Suppressor macrophage (primary cell): Measurements from ENCODE around the gene SAMD11.

Source experiments
- DNase-seq, 4 experiments: peaks; one replicate each; pipeline ENCODE4 v3.0.0-alpha.2; 2020 to 2022

The SAMD11 gene

DNA sequence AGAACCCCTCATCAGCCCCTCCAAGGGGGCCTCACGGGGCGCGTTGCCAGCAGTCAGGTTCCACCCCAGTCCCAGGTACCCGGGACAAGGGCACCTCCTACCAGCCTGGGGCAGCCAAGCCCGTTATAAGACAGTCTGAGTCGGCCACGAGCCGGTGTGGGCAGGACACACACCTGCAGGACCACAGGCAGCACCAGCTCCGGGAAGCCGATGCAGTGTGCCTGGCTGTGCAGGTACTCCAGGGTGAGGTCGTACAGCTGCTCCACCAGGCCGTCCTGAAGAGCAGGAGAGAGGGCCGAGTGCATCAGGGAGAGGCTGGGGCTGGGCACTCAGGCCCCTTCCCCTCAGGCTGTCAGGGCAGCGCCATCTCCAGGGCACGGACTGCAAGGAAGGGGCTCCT, 24.2 kb downstream of the SAMD11 start:
- no peak for DNase-seq

DNA sequence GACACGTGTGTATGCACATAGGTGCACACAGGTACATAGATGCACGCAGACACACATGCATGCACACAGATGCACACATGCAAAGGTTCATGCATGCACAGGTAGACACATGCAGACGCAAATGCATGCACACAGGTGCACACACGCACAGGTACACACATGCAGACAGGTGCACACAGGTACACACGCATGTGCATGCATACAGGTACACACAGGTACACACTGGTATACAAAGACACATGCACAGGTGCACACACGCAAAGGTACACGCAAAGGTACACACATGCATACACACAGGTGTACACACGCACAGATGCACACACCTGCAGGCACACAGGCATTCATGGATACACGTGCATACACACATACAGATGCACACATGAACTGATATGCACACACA, 26.5 kb downstream of the SAMD11 start:
- DNase-seq = no peak

DNA sequence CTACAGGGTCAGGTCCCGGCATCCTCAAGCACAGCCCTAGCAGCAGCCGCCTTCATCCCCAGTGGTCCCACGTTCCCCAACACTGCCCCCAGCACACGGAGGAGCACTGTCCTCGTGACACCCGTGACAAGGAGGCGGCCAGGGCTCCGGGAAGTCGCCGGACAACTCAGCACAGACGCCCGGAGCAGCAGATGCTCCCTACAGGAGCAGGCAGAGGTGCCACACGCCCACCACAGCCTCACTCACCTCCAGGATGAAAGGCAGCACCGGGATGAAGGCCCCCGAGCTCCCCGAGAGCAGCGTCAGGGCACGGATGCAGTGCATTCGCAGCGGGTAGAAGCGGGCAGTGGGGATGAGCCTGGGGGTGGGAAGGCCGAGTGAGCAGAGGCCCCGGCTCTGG, 27.2 kb downstream of the SAMD11 start:
- DNase-seq = no peak

DNA sequence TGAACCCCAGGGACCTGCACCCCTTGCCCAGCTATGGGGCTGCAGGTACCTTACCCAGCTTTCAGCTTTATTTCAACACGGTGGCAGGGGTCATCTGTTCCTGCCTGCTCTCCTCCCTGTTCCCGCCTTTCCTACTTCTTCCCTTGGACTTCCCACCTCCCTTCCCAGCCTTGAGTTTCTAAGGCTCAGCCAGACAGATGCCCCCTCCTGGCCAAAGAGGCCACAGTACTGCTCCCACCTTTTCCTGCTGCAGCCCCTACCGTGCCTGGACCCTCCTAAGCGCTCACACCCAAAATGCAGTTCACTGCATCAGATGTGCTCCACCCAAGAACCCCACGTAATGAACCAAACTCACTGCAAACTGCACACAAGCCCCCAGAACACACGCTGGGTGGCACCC, 27.6 kb downstream of the SAMD11 start:
- DNase-seq = no peak

DNA sequence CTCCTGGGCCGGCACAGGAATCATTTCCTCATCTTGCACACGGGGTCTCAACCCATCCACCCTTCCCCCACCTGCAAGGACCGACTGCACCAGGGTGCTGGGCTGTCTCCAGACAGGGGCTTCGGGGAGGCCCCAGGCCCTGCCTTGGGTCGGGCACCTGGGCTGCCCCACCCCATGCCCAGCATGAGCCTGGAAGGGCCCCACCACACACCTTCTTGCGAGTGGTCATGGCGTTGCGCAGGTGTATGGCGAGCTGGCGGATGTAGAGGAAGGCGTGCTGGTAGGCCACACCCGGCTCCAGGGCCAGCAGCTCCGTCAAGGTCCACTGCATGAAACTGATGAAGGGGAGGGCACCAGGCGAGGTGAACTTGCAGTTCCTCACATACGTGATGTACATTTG, 28.5 kb downstream of the SAMD11 start:
- no peak for DNase-seq

DNA sequence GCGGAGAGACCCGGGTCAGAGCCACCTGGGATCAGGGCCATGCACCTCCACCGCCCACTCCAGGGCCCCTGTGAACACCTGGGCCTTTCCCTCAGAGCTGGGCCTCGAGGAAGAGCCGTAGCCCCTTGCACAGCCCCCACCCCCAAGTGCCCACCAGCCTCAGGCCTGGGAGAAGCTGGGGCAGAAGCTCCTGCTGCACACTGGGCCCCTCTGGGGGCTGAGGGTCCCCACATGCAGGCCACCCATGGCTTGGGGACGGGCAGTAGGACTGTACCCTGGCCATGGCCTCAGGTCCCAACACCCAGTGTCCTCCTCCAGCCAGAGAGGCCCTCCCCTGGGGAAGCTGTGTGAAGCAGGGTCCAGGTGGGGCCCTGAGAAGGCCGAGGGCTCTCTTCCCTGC, 28.9 kb downstream of the SAMD11 start:
- DNase-seq = no peak

DNA sequence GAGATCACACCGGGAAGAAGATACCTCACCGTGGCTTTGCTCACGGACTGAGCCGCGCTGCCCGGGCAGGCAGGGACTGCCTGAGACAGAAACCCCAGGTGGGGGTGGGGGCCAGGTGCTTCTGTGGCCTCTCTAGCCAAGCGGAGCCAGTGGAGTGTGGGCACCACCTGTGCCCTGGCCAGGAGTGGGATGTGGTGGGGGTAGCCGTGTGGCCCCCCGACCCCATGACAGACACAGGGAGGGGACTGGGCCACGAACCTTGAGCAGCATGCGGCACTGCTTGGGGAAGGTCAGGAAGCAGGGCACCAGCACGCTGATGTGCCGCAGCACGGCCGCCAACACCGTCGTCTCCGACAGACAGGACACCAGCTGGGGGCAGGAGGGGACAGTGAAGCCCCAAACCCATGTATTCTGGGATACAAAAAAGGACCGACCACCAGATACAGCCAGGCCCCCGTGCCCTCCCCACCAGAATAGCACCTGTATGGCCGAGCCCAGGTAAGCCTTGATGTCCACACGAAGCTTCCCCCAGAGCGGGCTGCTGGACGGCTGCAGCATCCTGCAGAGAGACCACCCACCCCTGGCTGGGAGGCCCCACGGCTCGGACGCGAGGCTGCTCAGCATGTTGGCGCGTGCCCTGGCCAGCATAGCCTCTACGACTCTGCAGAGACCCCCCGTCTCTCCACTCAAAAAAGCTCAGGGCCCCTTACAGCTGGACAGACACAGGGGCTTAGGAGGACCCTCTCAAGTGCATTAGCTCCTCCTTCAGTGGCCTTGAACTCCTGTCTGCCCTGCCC, 30.0 kb downstream of the SAMD11 start:
- DNase-seq = no peak

DNA sequence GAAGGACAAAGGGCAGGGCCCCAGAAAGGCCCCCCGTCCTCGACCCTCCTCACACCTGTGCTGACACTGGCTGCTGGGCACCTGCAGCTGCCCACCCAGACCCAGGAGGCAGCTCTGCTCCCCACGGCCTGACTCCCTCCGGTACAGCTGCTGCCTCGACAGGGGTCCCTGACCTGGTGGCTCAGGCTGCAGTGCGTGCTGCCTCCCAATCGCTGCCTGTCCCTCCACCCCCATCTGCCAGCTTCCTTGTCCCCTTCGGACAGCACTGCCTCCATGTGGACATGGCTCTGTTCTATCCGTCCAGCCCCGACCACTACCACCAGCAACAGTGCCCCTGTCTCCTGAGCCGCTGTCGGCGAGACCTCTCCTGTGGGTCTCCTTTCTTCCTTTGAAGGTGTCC, 31.2 kb downstream of the SAMD11 start:
- no peak for DNase-seq

DNA sequence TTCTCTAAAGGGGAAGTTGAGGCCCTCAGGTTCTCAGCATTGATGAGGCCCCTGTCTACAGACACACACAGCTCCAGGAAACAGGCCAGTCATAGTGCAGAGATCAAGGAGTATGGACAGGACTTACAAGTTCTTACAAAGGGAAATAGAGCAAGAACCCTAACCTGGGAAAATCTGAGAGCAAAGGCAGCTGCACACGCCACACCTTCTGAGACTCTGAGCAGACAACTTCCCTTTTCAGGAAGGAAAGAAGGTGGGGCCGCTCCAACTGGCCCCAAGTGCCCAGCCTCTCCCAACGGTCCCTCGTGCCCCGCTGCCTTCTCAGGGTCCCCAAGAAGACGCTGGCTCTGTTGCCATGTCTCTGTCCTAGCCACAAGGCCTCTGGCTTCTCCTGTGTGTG, 31.8 kb downstream of the SAMD11 start:
- peak in 1 of 4 experiments; percentile 50 for DNase-seq

DNA sequence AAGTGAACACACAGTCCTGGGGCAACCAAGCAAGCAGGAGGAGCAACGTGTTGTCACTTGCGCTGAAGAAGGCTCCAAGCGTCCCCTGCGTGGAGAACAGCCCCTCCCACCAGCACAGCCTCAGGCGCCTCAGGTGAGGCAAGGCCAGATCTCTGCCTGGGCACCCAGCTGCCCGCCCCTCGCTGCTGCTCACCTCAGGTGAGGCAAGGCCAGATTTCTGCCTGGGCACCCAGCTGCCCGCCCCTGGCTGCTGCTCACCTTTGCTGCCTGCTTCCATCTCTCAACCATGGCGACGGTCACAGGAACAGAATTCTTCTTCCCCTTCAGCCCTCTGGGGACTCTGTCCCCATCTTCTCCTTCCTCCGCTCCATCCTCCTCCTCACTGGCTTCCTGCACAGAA, 32.9 kb downstream of the SAMD11 start:
- DNase-seq = no peak

DNA sequence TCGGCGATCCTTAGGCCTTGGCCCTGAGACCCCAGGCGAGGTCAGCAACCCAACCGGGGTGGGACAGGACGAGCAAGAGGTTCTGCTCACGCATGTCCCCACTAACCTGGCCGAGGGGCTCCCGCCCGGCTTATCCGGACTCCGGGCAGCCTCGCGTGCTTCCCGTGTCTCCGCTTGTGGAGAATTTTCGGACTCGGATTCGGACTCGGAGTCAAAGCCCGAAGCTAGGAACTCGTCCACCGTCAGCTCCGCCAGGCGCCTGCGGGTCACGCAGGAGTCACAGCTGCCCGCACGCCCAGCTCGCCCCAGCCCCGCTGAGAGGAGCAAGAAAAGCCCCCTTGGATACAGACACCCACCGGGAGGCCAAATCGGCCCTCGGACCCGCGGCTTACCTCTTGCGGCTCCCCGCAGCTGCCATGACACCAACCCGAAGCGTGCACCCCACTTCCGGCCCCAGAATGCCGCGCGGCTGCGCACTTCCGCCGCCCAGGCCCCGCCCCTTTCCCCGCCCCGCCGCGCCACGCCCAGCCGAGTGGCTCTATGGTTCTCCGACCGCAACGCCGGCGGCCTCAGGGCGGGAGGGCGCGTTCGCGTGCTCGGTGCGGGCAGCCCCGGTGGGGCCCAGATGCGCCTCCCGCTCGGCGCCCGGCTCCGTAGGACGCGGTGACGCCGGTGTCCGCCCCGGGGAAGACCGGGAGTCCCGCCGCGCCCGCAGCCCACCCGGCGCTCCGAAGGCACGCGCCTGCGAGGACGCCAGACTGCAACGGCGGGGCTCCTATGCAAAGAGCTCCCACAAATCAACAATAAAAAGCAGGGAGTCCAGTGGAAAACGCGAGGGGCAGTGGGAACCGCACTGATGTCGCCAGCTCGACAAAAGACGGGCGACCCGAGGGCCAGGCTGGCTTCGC, 35.4 kb downstream of the SAMD11 start, which contains the start of gene NOC2L:
Gene NOC2L, minus strand, starts transcription at position 434 of the 908 bp plus-strand sequence. Its CDS starts 16 bp downstream, at position 418.
- peak; percentile 90 to 97 (median 96) for DNase-seq

DNA sequence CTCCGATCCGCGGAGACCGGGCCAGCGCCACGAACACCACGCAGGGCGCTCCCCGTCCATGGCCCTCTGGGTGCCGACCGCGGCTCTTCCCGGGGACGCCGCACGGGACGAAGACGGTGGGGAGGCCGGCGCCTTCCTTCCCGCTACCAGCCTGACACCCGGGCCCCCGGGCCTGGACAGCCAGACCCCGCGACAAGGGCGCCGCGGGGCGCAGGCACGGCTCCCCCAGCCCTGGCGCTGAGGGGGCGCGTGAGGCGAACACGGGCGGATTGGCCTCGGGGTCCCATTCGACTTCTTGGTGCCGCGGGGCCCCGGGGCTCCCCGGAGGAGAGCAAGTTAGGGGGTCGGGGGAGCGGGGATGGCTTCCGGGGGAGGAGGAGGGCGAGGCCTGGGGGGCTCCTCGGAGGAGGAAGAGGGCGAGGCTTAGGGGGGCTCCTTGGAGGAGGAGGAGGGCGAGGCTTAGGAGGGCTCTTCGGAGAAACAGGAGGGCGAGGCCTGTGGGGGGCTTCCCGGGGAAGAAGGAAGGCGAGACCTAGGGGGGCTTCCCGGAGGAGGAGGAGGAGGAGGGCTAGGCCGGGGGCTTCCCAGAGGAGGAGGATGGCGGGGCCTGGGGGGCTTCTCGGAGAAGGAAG, 36.1 kb downstream of the SAMD11 start:
- no peak for DNase-seq

DNA sequence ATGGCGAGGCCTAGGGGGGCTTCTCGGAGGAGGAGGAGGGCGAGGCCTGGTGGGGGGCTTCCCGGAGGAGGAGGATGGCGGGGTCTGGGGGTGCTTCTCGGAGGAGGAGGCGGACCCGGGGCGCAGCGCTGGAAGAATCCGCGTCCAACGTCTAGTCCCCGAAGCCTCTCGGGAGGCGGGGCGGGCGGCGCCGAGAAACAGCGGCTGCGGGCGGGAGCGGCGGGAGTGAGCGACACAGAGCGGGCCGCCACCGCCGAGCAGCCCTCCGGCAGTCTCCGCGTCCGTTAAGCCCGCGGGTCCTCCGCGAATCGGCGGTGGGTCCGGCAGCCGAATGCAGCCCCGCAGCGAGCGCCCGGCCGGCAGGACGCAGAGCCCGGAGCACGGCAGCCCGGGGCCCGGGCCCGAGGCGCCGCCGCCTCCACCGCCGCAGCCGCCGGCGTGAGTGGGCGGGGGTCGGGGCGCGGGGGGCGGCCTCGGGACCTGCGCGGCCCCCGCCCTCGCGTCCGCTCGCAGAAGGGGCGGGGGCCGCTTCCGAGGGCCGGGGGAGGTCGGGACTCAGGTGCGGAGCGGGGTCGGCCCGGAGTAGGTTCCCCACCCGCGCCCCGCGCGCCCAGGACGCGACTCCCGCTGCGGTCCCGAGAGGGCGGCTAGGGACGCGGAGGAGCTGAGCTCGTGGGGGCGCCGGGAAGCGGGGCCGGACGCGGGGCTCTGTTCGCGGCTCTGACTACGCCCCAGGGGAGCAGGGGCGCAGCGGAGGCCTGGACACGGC, 36.8 kb downstream of the SAMD11 start, which contains the start of gene KLHL17:
Gene KLHL17, plus strand, starts transcription at position 222 of the 769 bp plus-strand sequence. Its CDS starts 110 bp downstream, at position 332.
- DNase-seq = peak; percentile 73 to 92 (median 84)

DNA sequence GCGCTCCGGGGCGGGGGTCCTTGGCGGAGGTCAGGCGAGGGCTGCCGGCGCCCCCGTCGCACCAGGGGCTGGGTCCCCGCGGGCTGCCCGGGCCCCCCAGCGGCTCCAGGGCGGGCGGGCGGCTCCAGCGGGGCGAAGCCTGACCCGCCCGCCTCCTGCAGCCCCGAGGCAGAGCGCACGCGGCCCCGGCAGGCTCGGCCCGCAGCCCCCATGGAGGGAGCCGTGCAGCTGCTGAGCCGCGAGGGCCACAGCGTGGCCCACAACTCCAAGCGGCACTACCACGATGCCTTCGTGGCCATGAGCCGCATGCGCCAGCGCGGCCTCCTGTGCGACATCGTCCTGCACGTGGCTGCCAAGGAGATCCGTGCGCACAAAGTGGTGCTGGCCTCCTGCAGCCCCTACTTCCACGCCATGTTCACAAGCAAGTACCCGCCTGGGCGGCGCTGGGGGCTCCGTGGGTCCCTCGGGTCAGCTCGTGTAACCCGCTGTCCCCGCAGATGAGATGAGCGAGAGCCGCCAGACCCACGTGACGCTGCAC, 37.5 kb downstream of the SAMD11 start:
- DNase-seq = peak in 1 of 4 experiments; percentile 38

DNA sequence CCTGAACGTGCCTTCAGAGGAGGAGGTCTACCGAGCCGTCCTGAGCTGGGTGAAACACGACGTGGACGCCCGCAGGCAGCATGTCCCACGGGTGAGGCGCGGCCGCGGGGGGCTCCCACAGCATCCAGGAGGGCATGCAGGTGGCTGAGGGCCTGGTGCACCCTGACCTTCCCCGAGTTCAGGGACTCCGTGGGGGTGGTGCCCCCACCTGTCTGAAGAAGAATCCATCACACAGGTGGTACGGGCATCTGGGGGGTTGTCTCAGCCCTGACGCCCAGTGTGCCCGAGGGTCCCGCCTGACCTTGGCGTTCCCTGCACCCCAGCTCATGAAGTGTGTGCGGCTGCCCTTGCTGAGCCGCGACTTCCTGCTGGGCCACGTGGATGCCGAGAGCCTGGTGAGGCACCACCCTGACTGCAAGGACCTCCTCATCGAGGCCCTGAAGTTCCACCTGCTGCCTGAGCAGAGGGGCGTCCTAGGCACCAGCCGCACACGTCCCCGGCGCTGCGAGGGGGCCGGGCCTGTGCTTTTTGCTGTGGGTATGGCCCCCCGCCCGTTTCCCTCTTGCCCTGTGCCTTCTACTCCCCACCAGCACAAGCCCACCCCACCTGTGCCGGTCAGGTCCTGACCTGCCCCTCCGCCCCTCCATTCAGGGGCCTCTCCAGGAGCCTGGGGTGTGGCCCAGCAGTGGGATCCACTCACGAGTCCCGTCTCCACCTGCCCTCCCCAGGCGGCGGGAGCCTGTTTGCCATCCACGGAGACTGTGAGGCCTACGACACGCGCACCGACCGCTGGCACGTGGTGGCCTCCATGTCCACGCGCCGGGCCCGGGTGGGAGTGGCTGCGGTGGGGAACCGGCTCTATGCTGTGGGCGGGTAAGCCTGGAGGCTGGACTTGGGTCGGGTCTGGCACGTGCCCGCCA, 38.9 kb downstream of the SAMD11 start:
- no peak for DNase-seq

DNA sequence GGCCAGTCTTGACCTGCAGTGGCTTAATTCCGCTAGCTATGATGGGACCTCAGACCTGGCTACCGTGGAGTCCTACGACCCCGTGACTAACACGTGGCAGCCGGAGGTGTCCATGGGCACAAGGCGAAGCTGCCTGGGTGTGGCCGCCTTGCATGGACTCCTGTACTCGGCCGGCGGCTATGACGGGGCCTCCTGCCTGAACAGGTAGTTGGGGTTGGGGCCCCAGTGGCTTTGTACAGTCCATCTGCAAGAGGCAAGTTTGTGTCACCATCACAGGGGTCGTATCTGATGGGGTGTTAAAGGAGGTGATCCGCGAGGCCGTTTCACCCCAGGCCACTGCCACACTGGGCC, 39.6 kb downstream of the SAMD11 start:
- no peak for DNase-seq

DNA sequence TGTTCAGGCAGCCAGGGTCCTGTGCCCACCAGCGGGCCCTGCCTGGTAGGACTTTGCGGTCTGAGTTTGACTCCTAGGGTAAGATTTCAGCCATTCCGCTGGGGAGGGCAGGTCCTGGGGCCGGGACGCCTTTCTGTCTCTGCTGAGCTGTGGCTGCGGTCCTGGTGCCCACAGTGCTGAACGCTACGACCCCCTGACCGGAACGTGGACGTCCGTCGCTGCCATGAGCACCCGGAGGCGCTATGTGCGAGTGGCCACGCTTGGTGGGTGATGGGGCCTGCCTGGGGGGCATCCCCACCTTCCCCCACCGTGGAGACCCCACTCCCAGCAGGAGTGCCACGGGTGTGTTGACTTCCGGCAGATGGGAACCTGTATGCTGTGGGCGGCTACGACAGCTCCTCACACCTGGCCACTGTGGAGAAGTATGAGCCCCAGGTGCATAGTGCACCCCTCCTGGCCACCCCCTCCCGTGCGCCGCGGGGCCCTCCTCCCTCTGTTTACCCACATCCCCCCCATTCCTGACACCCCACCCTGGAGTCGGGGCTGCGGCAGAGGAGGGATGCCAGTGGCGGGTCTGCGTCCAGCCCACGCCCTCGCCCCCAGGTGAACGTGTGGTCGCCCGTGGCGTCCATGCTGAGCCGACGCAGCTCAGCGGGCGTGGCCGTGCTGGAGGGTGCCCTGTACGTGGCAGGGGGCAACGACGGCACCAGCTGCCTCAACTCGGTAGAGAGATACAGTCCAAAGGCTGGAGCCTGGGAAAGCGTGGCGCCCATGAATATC, 40.2 kb downstream of the SAMD11 start:
- no peak for DNase-seq

DNA sequence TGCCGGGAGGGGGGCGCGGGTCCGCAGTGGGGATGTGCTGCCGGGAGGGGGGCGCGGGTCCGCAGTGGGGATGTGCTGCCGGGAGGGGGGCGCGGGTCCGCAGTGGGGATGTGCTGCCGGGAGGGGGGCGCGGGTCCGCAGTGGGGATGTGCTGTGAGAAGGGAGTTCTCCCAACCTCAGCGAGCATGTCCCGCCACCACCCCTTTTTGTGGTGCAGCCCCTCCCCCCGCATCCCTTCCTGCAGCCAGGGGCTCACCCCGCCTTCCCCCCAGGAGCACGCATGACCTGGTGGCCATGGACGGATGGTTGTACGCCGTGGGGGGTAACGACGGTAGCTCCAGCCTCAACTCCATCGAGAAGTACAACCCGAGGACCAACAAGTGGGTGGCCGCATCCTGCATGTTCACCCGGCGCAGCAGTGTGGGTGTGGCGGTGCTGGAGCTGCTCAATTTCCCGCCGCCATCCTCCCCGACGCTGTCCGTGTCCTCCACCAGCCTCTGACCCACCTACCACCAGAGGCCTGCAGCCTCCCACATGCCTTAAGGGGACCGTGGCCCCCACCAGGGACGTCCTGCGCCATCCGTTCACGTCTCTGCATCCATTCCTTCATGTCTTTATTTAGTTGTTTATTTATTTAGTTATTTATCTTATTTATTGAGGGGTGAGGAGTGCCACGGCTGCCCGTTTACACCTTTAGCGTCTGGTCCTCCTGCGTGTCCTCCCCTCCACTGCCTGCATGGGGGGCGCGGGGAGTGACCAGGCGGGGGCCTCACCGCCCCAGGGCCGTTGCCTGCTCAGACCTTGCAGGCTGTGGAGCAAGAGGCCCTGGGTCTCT, 41.2 kb downstream of the SAMD11 start:
- DNase-seq = no peak

DNA sequence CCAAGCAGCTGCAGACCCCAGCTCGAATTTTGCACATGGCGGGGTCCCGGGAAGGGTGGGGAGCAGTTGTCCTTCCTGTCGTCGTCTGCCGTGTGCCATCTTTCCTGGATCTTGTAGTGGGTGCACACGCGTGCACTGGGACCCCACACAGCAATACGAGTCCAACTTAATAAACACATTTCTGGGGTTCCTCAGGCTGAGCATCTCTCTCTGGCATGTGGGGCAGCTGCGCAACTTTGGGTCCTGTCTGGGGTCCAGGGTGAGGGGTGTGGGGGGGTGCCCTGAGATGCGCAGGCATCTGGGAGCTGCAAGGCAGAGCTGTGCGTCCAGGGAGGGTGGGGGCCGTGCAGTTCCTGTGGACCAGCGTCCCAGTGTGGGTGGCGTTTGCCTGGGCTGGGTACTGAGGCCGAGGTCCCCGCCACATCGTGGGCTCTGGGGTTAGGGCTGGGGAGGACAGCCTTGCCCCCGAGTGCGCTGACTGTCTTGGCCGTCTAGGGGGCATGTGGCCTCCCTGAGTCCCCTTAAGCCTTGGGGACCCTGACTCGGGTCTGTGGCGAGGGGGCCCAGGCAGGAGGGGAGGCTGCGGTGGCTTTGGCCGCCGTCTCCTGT, 41.9 kb downstream of the SAMD11 start:
- DNase-seq = no peak
